HEK293 (cell line): ENCODE data around the gene DCST1.

Experiments
- CTCF ChIA-PET: fragments of 350-600 bp; formaldehyde crosslinking; extraction: SDS; loops from one replicate; lab custom pipeline; 2021; ENCODE audit warnings: antibody characterized with exemption; lab: Yijun Ruan, JAX
- POLR2A ChIA-PET: fragments of 300-600 bp; formaldehyde crosslinking; extraction: SDS; loops from one replicate; lab custom pipeline; 2020; ENCODE audit warnings: antibody characterized with exemption, inconsistent platforms; lab: Yijun Ruan, JAX
- H3K27ac ChIP-seq: fragments of 200-500 bp; sonication (Bioruptor generic); 2 replicates; pipeline ENCODE4 v1.5.1; 2014; ENCODE audit warnings: low read depth, low read length, control low read depth, inconsistent platforms; ENCODE audit errors: extremely low read depth
- H3K36me3 ChIP-seq, 2 experiments: fragments of 200-500 bp in 1 of 2; sonication (Bioruptor generic) in 1 of 2; 1 replicate in 1 of 2; 2 replicates in 1 of 2; pipeline ENCODE4 v1.5.1; 2014 to 2017; ENCODE audit warnings: inconsistent platforms in 2 of 2, low read length in 2 of 2; ENCODE audit not compliant: control insufficient read depth in 2 of 2, insufficient read depth in 1 of 2
- H3K4me1 ChIP-seq: fragments of 200-500 bp; sonication (Bioruptor generic); 2 replicates; pipeline ENCODE4 v1.5.1; 2014; ENCODE audit warnings: mild to moderate bottlenecking, low read length, inconsistent platforms; ENCODE audit not compliant: control insufficient read depth, insufficient read depth
- H3K4me3 ChIP-seq: 2 replicates; pipeline ENCODE4 v1.5.1; 2011; ENCODE audit warnings: low read depth, mild to moderate bottlenecking, control low read depth, low read length, moderate library complexity
- H3K9me3 ChIP-seq: fragments of 200-500 bp; sonication (Bioruptor generic); 2 replicates; pipeline ENCODE4 v1.5.1; 2014; ENCODE audit warnings: low read depth, low read length, inconsistent platforms; ENCODE audit not compliant: control insufficient read depth, insufficient read depth
- GFI1B ChIP-seq: fragments of 450-650 bp; formaldehyde crosslinking; IDR thresholded peaks from 2 replicates; pipeline ENCODE4 v1.5.1; 2016; ENCODE audit warnings: missing biosample characterization, missing genetic modification characterization
- GLIS2 ChIP-seq: fragments of 450-650 bp; formaldehyde crosslinking; IDR thresholded peaks from 2 replicates; pipeline ENCODE4 v1.5.1; 2016; ENCODE audit warnings: missing biosample characterization, missing genetic modification characterization
- MEIS1 ChIP-seq: sonication (generic); formaldehyde crosslinking; IDR thresholded peaks from 2 replicates; pipeline ENCODE4 v1.8.1; 2022; ENCODE audit warnings: missing genetic modification reagents, mild to moderate bottlenecking, borderline replicate concordance
- ZNF10 ChIP-seq: fragments of 450-650 bp; formaldehyde crosslinking; IDR thresholded peaks from 2 replicates; pipeline ENCODE4 v1.5.1; 2017; ENCODE audit warnings: missing biosample characterization, missing genetic modification characterization
- ZNF16 ChIP-seq: fragments of 450-650 bp; formaldehyde crosslinking; IDR thresholded peaks from 2 replicates; pipeline ENCODE4 v1.5.1; 2016; ENCODE audit warnings: low read depth, missing biosample characterization, missing genetic modification characterization
- ZNF23 ChIP-seq: fragments of 450-650 bp; formaldehyde crosslinking; IDR thresholded peaks from 2 replicates; pipeline ENCODE4 v1.5.1; 2016; ENCODE audit warnings: missing biosample characterization, missing genetic modification characterization, borderline replicate concordance
- ZNF274 ChIP-seq, 2 experiments: fragments of 200-500 bp in 1 of 2; fragments of 450-650 bp in 1 of 2; sonication (Bioruptor generic) in 1 of 2; formaldehyde crosslinking in 1 of 2; IDR thresholded peaks; 2 replicates each; pipeline versions ENCODE4 v1.5.1 to v1.6.1; 2014 to 2016; ENCODE audit warnings: borderline replicate concordance in 1 of 2, inconsistent platforms in 1 of 2, low read length in 1 of 2, missing biosample characterization in 1 of 2, missing genetic modification characterization in 1 of 2
- ZNF596 ChIP-seq: fragments of 450-650 bp; IDR thresholded peaks from 2 replicates; pipeline ENCODE4 v1.5.0; 2018; ENCODE audit warnings: missing biosample characterization, mild to moderate bottlenecking, missing genetic modification characterization, moderate library complexity
- ZNF600 ChIP-seq: fragments of 450-650 bp; formaldehyde crosslinking; IDR thresholded peaks from 2 replicates; pipeline ENCODE4 v1.5.1; 2016; ENCODE audit warnings: missing biosample characterization, missing genetic modification characterization
- ZNF624 ChIP-seq: fragments of 450-650 bp; formaldehyde crosslinking; IDR thresholded peaks from 2 replicates; pipeline ENCODE4 v1.5.1; 2017; ENCODE audit warnings: missing biosample characterization, missing genetic modification characterization
- ZNF664 ChIP-seq: fragments of 450-650 bp; formaldehyde crosslinking; IDR thresholded peaks from 2 replicates; pipeline ENCODE4 v1.5.1; 2016; ENCODE audit warnings: missing biosample characterization, missing genetic modification characterization
- ZNF707 ChIP-seq: fragments of 450-650 bp; formaldehyde crosslinking; IDR thresholded peaks from 2 replicates; pipeline ENCODE4 v1.5.1; 2016; ENCODE audit warnings: missing biosample characterization, missing genetic modification characterization
- ZNF785 ChIP-seq: fragments of 450-650 bp; formaldehyde crosslinking; IDR thresholded peaks from 2 replicates; pipeline ENCODE4 v1.5.1; 2016; ENCODE audit warnings: missing biosample characterization, missing genetic modification characterization
- ZNF791 ChIP-seq: fragments of 450-650 bp; formaldehyde crosslinking; IDR thresholded peaks from 2 replicates; pipeline ENCODE4 v1.5.1; 2016; ENCODE audit warnings: missing biosample characterization, missing genetic modification characterization
- TF ChIP-seq, protein P1 (sequence below): fragments of 450-650 bp; formaldehyde crosslinking; IDR thresholded peaks from 2 replicates; pipeline ENCODE4 v1.5.1; 2017; ENCODE audit warnings: missing biosample characterization, missing genetic modification characterization
- TF ChIP-seq, protein P2 (sequence below): fragments of 450-650 bp; formaldehyde crosslinking; IDR thresholded peaks from 2 replicates; pipeline ENCODE4 v1.5.0; 2017; ENCODE audit warnings: missing biosample characterization, missing genetic modification characterization, borderline replicate concordance
- TF ChIP-seq, protein P3 (sequence below): fragments of 450-650 bp; formaldehyde crosslinking; IDR thresholded peaks from 2 replicates; pipeline ENCODE4 v1.5.1; 2017; ENCODE audit warnings: missing biosample characterization, mild to moderate bottlenecking, missing genetic modification characterization, moderate library complexity
- TF ChIP-seq, protein P4 (sequence below): fragments of 450-650 bp; formaldehyde crosslinking; IDR thresholded peaks from 2 replicates; pipeline ENCODE4 v1.5.1; 2016; ENCODE audit warnings: missing biosample characterization, missing genetic modification characterization

DCST1 gene

DNA sequence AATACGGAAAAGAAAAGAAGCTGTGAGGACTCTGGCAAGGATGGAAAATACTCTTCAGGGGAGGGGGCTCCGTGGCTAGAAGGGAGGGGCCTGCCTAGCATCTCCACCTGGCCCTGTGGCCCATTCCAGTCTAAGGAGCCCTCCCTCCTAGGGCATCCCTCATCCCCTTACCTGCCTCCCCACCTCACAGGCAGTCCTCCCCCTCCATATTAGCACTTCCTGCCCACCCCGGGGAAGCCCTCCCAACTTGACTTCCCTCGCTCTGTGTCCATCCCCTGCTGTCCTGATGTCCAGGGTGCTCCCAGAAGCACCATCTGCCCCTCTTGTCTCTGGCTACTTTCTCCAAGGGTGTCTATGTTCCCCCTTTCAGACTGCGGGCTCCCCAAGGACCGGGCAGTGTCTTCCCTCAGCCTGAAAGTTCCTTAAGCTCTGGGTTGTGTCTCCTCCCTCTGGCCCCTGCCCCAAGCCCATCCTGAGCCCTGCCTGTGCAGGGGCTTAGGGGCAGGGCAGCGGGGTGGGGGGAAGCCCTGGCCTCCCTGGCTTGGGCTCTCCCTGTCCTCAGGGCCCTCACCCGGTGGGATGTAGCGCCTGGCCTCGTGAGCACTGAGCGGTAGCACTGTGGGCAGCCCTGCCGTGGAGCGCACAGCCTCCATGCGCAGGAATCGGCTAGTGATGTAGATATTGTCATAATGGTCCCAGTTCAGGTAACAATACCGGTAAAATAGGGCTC, 3.9 kb upstream of the DCST1 start:
- CTCF ChIA-PET, result interaction anchor here (0.7 to 1.4 kb wide), 5 partner anchors 8 to 143 kb away, joined by 3 to 6 read pairs (median 4); partner anchors contain the start of genes FLAD1 and KRTCAP2
- H3K9me3 ChIP-seq, result no peaks in the 10 kb centered on the region
- no peaks in the 10 kb centered on the region for H3K36me3 ChIP-seq
- no peaks in the 10 kb centered on the region for H3K4me1 ChIP-seq
- H3K4me3 ChIP-seq, result no peak overlapping the region
- no peak overlapping the region for H3K27ac ChIP-seq
- POLR2A ChIA-PET, result interaction anchor here (1.3 kb wide), 1 partner anchor 36 kb away, joined by 3 read pairs; no protein-coding TSS in a partner anchor
- TF ChIP-seq ZNF274 (IDR thresholded peaks at IDR 0.05; ENCODE audit: low read length) (no peak), ZNF274 (tag by site-specific recombination; IDR thresholded peaks at IDR 0.05; ENCODE audit: borderline replicate concordance) (no peak), ZNF791 (tag by site-specific recombination) (no peak), ZNF664 (tag by site-specific recombination) (no peak), GFI1B (tag by site-specific recombination) (no peak), ZNF624 (tag by site-specific recombination) (no peak), ZNF16 (tag by site-specific recombination) (no peak), GLIS2 (no peak), ZNF785 (tag by site-specific recombination) (no peak), ZNF707 (tag by site-specific recombination) (no peak), ZNF596 (tag by site-specific recombination) (no peak), ZNF10 (tag by site-specific recombination) (no peak), ZNF600 (tag by site-specific recombination) (no peak), MEIS1 (CRISPR knock-in tag) (no peak), ZNF23 (tag by site-specific recombination) (no peak)
- TF ChIP-seq, protein P1, sequence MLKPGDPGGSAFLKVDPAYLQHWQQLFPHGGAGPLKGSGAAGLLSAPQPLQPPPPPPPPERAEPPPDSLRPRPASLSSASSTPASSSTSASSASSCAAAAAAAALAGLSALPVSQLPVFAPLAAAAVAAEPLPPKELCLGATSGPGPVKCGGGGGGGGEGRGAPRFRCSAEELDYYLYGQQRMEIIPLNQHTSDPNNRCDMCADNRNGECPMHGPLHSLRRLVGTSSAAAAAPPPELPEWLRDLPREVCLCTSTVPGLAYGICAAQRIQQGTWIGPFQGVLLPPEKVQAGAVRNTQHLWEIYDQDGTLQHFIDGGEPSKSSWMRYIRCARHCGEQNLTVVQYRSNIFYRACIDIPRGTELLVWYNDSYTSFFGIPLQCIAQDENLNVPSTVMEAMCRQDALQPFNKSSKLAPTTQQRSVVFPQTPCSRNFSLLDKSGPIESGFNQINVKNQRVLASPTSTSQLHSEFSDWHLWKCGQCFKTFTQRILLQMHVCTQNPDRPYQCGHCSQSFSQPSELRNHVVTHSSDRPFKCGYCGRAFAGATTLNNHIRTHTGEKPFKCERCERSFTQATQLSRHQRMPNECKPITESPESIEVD (tag by site-specific recombination), result no peak
- TF ChIP-seq, protein P2, sequence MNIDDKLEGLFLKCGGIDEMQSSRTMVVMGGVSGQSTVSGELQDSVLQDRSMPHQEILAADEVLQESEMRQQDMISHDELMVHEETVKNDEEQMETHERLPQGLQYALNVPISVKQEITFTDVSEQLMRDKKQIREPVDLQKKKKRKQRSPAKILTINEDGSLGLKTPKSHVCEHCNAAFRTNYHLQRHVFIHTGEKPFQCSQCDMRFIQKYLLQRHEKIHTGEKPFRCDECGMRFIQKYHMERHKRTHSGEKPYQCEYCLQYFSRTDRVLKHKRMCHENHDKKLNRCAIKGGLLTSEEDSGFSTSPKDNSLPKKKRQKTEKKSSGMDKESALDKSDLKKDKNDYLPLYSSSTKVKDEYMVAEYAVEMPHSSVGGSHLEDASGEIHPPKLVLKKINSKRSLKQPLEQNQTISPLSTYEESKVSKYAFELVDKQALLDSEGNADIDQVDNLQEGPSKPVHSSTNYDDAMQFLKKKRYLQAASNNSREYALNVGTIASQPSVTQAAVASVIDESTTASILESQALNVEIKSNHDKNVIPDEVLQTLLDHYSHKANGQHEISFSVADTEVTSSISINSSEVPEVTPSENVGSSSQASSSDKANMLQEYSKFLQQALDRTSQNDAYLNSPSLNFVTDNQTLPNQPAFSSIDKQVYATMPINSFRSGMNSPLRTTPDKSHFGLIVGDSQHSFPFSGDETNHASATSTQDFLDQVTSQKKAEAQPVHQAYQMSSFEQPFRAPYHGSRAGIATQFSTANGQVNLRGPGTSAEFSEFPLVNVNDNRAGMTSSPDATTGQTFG (tag by site-specific recombination), result no peak
- TF ChIP-seq, protein P3, sequence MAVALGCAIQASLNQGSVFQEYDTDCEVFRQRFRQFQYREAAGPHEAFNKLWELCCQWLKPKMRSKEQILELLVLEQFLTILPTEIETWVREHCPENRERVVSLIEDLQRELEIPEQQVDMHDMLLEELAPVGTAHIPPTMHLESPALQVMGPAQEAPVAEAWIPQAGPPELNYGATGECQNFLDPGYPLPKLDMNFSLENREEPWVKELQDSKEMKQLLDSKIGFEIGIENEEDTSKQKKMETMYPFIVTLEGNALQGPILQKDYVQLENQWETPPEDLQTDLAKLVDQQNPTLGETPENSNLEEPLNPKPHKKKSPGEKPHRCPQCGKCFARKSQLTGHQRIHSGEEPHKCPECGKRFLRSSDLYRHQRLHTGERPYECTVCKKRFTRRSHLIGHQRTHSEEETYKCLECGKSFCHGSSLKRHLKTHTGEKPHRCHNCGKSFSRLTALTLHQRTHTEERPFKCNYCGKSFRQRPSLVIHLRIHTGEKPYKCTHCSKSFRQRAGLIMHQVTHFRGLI, result no peak
- TF ChIP-seq, protein P4, sequence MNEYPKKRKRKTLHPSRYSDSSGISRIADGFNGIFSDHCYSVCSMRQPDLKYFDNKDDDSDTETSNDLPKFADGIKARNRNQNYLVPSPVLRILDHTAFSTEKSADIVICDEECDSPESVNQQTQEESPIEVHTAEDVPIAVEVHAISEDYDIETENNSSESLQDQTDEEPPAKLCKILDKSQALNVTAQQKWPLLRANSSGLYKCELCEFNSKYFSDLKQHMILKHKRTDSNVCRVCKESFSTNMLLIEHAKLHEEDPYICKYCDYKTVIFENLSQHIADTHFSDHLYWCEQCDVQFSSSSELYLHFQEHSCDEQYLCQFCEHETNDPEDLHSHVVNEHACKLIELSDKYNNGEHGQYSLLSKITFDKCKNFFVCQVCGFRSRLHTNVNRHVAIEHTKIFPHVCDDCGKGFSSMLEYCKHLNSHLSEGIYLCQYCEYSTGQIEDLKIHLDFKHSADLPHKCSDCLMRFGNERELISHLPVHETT, result no peak
